Loucy (cell line): ENCODE data around the gene DCAF11.

ENCODE experiments used
- H2AFZ ChIP-seq: fragments of 200-600 bp; sonication (generic); 2 replicates; pipeline ENCODE4 v1.6.0; 2016; ENCODE audit warnings: antibody characterized with exemption, mild to moderate bottlenecking, low read length, moderate library complexity
- H3F3A ChIP-seq: fragments of 200-600 bp; 2 replicates; pipeline ENCODE4 v1.6.0; 2016; ENCODE audit warnings: antibody characterized with exemption, low read depth, mild to moderate bottlenecking
- H3K27me3 ChIP-seq: fragments of 200-600 bp; sonication (generic); 2 replicates; pipeline ENCODE4 v1.6.1; 2014; ENCODE audit warnings: low read length, mild to moderate bottlenecking; ENCODE audit not compliant: insufficient read depth, poor library complexity, severe bottlenecking
- H3K36me3 ChIP-seq: fragments of 200-600 bp; sonication (generic); 2 replicates; pipeline ENCODE4 v1.6.1; 2016; ENCODE audit warnings: low read length; ENCODE audit not compliant: insufficient read depth
- H3K4me1 ChIP-seq: fragments of 200-600 bp; sonication (generic); 2 replicates; pipeline ENCODE4 v1.5.1; 2014; ENCODE audit warnings: low read length, mild to moderate bottlenecking; ENCODE audit not compliant: insufficient read depth, poor library complexity, severe bottlenecking
- H3K4me2 ChIP-seq: fragments of 200-600 bp; sonication (generic); 2 replicates; pipeline ENCODE4 v1.6.0; 2014; ENCODE audit warnings: antibody characterized with exemption, low read length, low read depth, mild to moderate bottlenecking; ENCODE audit not compliant: poor library complexity, severe bottlenecking
- H3K4me3 ChIP-seq: fragments of 200-600 bp; sonication (generic); 2 replicates; pipeline ENCODE4 v1.5.1; 2014; ENCODE audit warnings: low read length, mild to moderate bottlenecking, mixed read lengths; ENCODE audit not compliant: poor library complexity, severe bottlenecking
- H3K79me2 ChIP-seq: fragments of 200-600 bp; sonication (generic); 2 replicates; pipeline ENCODE4 v1.6.1; 2014; ENCODE audit warnings: low read length; ENCODE audit not compliant: insufficient read depth
- H3K9ac ChIP-seq: fragments of 200-600 bp; sonication (generic); 2 replicates; pipeline ENCODE4 v1.6.0; 2014; ENCODE audit warnings: mild to moderate bottlenecking, low read depth, low read length, moderate library complexity; ENCODE audit not compliant: poor library complexity, severe bottlenecking
- H3K9me2 ChIP-seq: fragments of 200-600 bp; sonication (generic); replicated peaks from 2 replicates; pipeline ENCODE4 v1.6.1; 2016; ENCODE audit warnings: low read depth, low read length, mixed read lengths
- H3K9me3 ChIP-seq: fragments of 200-600 bp; sonication (generic); 2 replicates; pipeline ENCODE4 v1.6.1; 2014; ENCODE audit warnings: mild to moderate bottlenecking, antibody characterized with exemption, low read length, low read depth; ENCODE audit not compliant: insufficient read depth
- H4K20me1 ChIP-seq: fragments of 200-600 bp; sonication (generic); 2 replicates; pipeline ENCODE4 v1.6.0; 2014; ENCODE audit warnings: antibody characterized with exemption, low read length, mild to moderate bottlenecking; ENCODE audit not compliant: insufficient read depth, poor library complexity, severe bottlenecking
- CTCF ChIP-seq: fragments of 200-600 bp; sonication (generic); conservative IDR thresholded peaks from 2 replicates; pipeline ENCODE4 v1.5.1; 2014; ENCODE audit warnings: mild to moderate bottlenecking, antibody characterized with exemption, low read length
- EZH2phosphoT487 ChIP-seq: fragments of 200-600 bp; IDR thresholded peaks from 2 replicates; pipeline ENCODE4 v1.6.1; 2018; ENCODE audit warnings: antibody characterized with exemption, mild to moderate bottlenecking, moderate library complexity, borderline replicate concordance

The DCAF11 gene

GRCh38 chr14:24119691-24120090 lies 5.1 kb downstream of the DCAF11 start:
- Histone ChIP-seq H3K9me3 (no peaks in the 10 kb centered on the region), H3K4me1 (peaks cover 19% of the 10 kb centered on the region), H3K27me3 (no peaks in the 10 kb centered on the region), H3K79me2 (peaks cover 25% of the 10 kb centered on the region), H3K9ac (no peak overlapping the region), H2AFZ (no peak overlapping the region), H3K36me3 (peaks cover 50% of the 10 kb centered on the region), H3K4me3 (no peak overlapping the region), H3K9me2 (no peaks in the 10 kb centered on the region), H3K4me2 (no peak overlapping the region), H4K20me1 (peaks cover 11% of the 10 kb centered on the region), H3F3A (no peaks in the 10 kb centered on the region)
- no peak for TF ChIP-seq EZH2phosphoT487
- no peak for TF ChIP-seq CTCF

- Histone ChIP-seq H3K4me2 (no peak overlapping the region), H2AFZ (no peak overlapping the region), H3K9me3 (no peaks in the 10 kb centered on the region), H3K36me3 (peaks cover 50% of the 10 kb centered on the region), H3K9ac (no peak overlapping the region), H3K4me3 (no peak overlapping the region), H3K79me2 (peaks cover 14% of the 10 kb centered on the region), H3K4me1 (peaks cover 9% of the 10 kb centered on the region), H3F3A (no peaks in the 10 kb centered on the region), H3K27me3 (no peaks in the 10 kb centered on the region), H4K20me1 (peaks cover 4% of the 10 kb centered on the region), H3K9me2 (no peaks in the 10 kb centered on the region)
- TF ChIP-seq EZH2phosphoT487 (no peak), CTCF (no peak)
These were observed 6.6 kb downstream of the DCAF11 start for GRCh38 chr14:24121210-24121609.

GRCh38 chr14:24122416-24122815 lies 7.8 kb downstream of the DCAF11 start:
- H3K36me3 ChIP-seq = peaks cover 46% of the 10 kb centered on the region
- H2AFZ ChIP-seq = no peak overlapping the region

More at GRCh38 chr14:24122416-24122815, 7.8 kb downstream of the DCAF11 start:
- peaks cover 2% of the 10 kb centered on the region; the same call in 1 of the 2 replicates for H3K79me2 ChIP-seq
- no peaks in the 10 kb centered on the region for H3K9me3 ChIP-seq
- no peak overlapping the region for H3K4me3 ChIP-seq
- peaks cover under 1% of the 10 kb centered on the region for H4K20me1 ChIP-seq
- H3K9ac ChIP-seq = no peak overlapping the region
- no peaks in the 10 kb centered on the region for H3K4me1 ChIP-seq
- no peaks in the 10 kb centered on the region for H3K27me3 ChIP-seq
- no peaks in the 10 kb centered on the region for H3K9me2 ChIP-seq
- H3F3A ChIP-seq = no peaks in the 10 kb centered on the region
- H3K4me2 ChIP-seq = no peak overlapping the region
- TF ChIP-seq CTCF (no peak), EZH2phosphoT487 (no peak)
